ENCODE measurements around the gene EED.

Gene EED

DNA sequence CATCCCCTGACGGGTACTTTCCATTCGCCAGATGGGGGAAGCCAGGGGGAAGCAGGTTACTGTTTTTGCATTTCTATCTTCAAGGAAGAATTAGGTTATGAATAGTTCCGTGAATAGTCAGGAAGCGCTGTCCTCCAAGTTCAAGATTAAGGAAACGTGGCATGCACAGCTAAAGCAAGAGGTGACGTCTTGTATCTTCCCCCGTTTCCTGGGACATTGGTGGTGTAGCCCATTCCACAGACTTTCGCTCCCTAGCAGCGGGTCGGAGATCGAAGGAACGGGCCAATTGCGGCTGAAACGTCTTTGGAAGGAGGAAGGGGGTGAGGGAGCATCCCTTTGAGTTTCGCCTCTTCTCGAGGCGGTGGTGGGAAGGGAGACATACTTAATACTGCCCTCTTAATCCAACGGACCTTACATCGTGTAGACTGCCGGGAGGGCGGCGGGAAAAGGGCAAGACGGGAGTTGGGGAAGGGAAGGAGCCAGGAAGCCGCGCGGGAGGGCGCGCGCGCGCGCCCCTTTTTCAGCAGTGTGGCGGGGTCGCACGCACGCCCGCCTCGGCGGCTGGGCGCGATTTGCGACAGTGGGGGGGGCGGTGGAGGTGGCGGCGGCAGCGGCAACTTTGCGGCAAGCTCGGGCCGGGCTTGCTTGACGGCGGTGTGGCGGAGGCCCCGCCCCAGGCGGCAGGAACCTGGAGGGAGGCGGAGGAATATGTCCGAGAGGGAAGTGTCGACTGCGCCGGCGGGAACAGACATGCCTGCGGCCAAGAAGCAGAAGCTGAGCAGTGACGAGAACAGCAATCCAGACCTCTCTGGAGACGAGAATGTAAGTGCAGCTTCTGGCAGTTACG lies at the start of gene EED:
Gene EED (plus strand): TSS at position 232 of the 847 bp plus-strand sequence. CDS start 477 bp downstream, at position 709.
- DNase-seq: peak; percentile 99

GRCh38 chr11:86194998-86195397 lies 49.6 kb upstream of the EED start:
- no peak for DNase-seq

- DNase-seq: no peak
Measured at GRCh38 chr11:86196085-86196696, 48.4 kb upstream of the EED start.

DNA sequence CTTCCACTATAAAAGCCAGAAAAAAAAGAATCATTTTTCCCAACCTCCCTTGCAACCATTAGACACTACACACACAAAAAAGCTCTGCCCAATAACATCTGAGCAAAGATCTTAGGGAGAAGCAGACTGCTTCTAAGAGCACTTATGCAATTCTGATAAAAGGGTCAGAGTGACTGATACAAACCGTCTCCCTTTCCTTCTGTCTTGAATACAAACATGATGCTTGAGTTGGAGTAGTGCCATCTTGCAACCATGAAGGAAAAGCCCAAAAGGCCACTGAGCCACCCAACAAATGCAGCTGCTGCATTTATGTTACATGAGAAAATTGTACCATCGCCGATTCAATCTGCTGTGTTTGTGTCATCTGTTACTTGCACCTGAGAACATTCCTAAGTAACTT lies 47.6 kb upstream of the EED start:
- DNase-seq: no peak

DNA sequence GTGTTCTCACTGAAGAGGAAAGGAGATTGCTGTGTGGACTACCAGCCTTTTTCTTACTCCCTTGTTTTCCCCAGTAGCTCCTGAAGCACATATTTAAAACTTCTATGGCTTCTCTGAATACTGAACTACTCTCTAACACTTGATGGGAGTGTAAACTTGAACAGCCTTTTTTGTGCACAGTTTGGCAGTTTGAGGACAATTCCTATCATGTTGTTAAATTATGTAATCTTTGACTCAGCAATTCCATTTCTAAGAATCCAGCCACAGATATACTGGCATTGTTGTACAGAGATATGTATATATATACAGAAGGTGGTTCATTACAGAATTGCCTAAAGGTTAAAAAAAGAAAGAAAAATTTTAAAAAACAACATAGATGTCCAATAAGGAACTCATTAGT lies 47.1 kb upstream of the EED start:
- DNase-seq: no peak

DNA sequence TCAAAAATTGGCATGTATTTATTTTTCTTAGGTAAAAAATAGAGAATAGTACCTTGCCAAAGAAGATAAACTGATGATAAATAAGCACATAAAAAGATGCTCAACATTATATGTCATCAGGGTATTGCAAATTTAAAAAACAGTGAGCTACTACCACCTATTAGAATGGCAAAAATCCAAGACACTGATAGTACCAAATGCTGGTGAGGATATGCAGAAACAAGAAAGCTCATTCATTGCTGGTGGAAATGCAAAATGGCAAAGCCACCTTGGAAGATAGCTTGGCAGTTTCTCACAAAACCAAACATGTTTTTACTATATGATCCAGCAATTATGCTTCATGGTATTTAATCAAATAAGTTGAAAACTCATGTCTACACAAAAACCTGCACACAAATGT lies 46.4 kb upstream of the EED start:
- no peak for DNase-seq

DNA sequence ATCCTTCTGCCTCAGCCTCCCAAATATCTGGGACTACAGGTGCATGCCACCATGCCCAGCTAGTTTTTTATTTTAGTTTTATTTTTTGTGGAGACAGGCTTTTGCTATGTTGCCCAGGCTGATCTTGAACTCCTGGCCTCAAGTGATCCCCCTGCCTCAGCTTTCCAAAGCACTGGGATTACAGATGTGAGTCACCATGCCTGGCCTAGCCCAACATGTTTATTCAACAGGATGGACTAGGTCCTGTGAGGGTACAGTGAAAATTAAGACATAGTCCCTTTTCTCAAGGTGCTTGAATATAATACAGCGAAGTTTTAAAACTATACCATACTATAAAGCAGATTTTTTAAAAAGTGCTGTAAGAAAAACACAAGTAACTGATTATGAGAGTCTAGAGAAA lies 45.2 kb upstream of the EED start:
- DNase-seq: no peak

GRCh38 chr11:86201371-86201884 lies 43.1 kb upstream of the EED start:
- DNase-seq: no peak

GRCh38 chr11:86202013-86202336 lies 42.6 kb upstream of the EED start:
- peak; percentile 51 for DNase-seq

DNA sequence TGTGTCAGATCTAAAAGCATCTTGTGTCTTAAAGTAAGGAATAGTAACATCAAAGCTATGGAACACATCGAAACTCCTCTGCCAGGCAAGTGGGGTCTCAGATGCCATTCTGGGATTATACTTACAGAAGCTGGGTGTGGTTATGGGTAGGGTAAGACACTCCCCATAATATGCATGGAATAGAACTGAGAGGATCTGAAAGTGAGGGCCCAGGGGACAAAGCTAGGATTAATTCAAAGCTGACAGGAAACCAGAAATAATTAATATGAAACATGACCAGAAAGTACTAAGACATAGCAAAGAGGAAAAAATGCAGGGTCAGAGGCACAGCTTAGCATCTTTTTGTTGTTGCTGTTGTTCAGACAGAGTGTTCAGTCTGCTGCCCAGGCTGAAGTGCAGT lies 40.2 kb upstream of the EED start:
- DNase-seq: no peak

DNA sequence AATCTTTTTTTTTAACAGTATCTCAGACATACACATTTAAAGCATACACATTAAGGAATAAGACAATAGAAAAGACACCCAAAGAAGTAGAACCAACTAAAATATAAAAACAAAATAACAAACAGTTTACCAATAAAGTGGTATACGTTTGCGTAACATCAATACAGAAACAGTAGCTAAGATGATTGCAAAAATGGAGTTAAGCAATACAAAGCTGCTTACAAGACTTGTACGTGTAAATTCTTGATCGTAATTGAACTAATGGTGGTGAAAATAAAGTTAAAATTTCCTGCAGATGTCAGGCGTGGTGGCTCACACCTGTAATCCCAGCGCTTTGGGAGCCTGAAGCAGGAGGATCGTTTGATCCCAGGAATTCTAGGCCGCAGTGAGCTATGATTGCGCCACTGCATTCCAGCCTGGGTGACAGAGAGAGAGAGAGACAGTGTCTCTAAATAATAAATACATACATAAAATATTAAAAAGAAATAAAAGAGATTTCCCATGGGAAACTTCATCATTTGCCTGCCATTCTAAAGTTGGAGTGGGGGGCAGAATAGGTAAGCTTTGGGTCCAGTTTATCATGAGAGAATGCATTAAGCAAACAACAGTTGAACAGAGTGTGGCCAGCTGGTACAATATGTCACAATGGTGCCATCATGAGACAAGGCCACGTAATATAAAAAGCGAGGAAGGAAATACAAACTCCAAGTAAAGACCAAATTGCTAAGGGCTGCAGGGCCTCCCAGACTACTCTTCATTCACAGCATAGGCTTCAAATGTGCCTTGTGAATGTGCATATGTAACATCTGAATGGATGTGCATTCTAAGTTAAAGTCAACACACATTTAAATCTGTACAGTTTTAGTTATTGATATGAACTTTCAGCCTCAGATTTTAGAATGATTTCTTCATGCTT lies 38.9 kb upstream of the EED start:
- DNase-seq: no peak

GRCh38 chr11:86206337-86206695 lies 38.2 kb upstream of the EED start:
- no peak for DNase-seq

DNA sequence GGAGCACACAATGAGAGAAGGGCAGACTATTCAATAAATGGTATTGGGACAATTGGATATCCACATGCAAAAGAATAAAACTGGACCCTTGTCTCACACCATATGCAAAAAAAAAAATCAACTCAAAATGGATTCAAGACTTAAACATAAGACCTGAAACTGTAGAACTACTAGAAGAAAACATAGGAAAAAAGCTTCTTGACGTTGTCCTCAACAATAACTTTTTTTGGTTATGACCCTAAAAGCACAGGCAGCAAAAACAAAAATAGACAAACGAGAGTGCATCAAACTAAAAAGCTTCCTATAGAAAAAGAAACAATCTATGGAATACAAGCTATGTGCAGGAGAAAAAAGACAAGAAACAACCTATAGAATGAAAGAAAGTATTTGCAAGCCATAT lies 37.1 kb upstream of the EED start:
- DNase-seq: no peak

GRCh38 chr11:86208572-86208971 lies 36.0 kb upstream of the EED start:
- DNase-seq: no peak

GRCh38 chr11:86209806-86210657 lies 34.5 kb upstream of the EED start:
- DNase-seq: peak; percentile 23

DNA sequence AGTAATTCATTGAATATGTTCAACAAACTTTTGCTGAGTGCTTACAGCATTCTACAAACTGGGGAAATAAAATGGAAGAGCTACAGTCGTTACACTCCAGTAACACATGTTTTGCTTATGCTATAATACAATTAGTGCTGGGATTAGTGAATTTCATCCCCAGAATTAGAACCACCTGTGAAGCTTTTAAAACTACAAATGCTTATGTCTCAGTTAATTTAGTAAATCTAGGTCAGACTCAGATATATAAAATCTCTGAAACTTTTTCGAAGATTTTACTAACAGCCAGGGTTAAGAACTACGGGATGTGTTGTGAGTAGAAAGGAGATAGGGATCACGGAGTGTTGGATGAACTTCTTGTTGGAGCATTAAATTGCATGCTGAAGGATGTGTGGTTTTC lies 33.7 kb upstream of the EED start:
- no peak for DNase-seq

DNA sequence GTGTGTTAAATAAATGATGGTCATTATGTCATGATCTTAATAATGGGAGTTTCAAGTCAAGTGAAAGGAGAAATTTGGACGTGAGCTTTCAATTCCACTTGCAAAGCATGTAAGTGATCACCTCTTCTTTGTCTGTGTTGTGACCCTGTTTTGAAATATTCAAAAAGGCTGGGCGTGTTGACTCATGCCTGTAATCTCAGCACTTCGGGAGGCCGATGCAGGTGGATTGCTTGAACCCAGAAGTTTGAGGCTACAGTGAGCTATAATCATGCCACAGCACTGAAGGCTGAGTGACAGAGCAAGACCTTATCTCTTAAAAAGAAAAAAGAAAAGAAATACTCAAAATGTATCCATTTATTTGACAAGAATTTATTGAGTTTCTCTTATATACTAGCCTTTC lies 32.9 kb upstream of the EED start:
- peak; percentile 78 for DNase-seq

DNA sequence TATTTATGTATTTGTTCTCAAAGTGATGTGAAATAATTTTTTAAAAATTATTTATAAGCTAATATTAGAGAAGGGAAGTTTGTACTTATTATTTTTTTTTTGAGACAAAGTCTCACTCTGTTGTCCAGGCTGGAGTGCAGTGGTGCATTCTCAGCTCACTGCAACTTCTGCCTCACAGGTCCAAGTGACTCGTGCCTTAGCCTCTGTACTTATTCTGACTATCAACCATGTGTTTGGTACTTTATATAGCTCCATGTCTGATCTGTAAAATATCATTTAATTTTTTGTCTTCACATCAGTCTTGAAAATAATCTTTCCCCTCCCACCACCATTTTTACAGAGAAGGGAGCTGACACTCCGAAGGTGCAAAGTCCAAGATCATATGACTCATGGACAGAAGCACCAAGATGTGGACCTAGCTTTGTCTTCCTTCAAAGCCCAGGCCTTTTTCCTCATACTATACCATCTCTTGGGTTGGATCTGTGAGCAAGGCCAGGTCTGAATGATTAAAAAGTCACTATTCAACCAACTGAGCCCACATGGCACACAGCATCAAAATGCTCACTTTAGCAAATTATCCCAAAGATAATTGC lies 32.4 kb upstream of the EED start:
- no peak for DNase-seq

DNA sequence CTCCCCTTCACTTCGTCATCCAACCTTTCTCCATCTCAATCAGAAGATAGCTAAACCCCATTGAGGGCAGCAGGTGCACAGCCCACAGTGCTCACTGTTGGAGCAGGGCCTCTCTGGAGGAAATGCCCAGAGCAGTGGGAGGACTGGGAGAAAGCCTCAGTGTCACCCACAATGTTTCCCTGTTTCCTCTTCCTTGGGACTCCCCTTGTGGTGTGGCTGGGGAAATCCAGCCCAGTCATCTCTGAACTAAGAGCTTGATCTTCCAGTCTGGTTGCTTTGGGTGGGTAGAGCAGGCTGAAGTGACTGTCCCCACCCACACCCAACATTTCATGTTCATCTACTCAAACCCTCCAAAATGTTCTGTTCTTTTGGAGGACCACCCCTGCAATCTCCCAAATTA lies 29.8 kb upstream of the EED start:
- no peak for DNase-seq

GRCh38 chr11:86218125-86219084 lies 26.1 kb upstream of the EED start:
- peak; percentile 85 for DNase-seq

Measured in NCI-H69 (cell line).